NCI-H345 (cell line): ENCODE results near the gene WAC.
A peak's percentile ranks its signal among the peaks of the same experiment; 100 is the strongest.
"Not testable (repeated sequence)": the region's sequence is repeated elsewhere in the genome, so short reads cannot be mapped to it uniquely, and the experiment has no call there.

Experiments used
- DNase-seq: peaks from one replicate; lab custom pipeline; 2025; lab: John Stamatoyannopoulos, UW

WAC gene

GRCh38 chr10:28609636-28610035, 76.7 kb downstream of the WAC start:
- not testable (repeated sequence) for DNase-seq

GRCh38 chr10:28612877-28613276, 80.0 kb downstream of the WAC start:
- no peak for DNase-seq

- DNase-seq, result no peak
Observed at GRCh38 chr10:28616514-28616913, 83.6 kb downstream of the WAC start.

GRCh38 chr10:28619455-28619854, 86.5 kb downstream of the WAC start:
- DNase-seq, result no peak

GRCh38 chr10:28620251-28620650, 87.3 kb downstream of the WAC start:
- no peak for DNase-seq

- no peak for DNase-seq
Observed at GRCh38 chr10:28623483-28623882, 90.6 kb downstream of the WAC start.

- no peak for DNase-seq
Observed at GRCh38 chr10:28624351-28624750, 91.4 kb downstream of the WAC start.

GRCh38 chr10:28627102-28627501, 94.2 kb downstream of the WAC start:
- no peak for DNase-seq

- peak; percentile 66 for DNase-seq
Observed at GRCh38 chr10:28628184-28628893, 95.4 kb downstream of the WAC start.

- DNase-seq, result no peak
Observed at GRCh38 chr10:28631896-28632583, 99.1 kb downstream of the WAC start.

GRCh38 chr10:28632584-28632945, 99.6 kb downstream of the WAC start:
- DNase-seq, result no peak

- no peak for DNase-seq
Observed at GRCh38 chr10:28633750-28634149, 100.8 kb downstream of the WAC start.

- no peak for DNase-seq
Observed at GRCh38 chr10:28637346-28637745, 104.4 kb downstream of the WAC start.

GRCh38 chr10:28638392-28638791, 105.5 kb downstream of the WAC start:
- DNase-seq, result no peak

GRCh38 chr10:28640551-28640950, 107.6 kb downstream of the WAC start:
- DNase-seq, result no peak

GRCh38 chr10:28644647-28645046, 111.7 kb downstream of the WAC start:
- no peak for DNase-seq

- DNase-seq, result no peak
Observed at GRCh38 chr10:28652106-28652505, 119.2 kb downstream of the WAC start.

GRCh38 chr10:28652703-28653102, 119.8 kb downstream of the WAC start:
- DNase-seq, result no peak

GRCh38 chr10:28658824-28659223, 125.9 kb downstream of the WAC start:
- DNase-seq, result not testable (repeated sequence)

GRCh38 chr10:28661035-28661434, 128.1 kb downstream of the WAC start:
- no peak for DNase-seq

- DNase-seq, result peak; percentile 83
Observed at GRCh38 chr10:28663576-28664368, 130.9 kb downstream of the WAC start.

- DNase-seq, result no peak
Observed at GRCh38 chr10:28664369-28664740, 131.4 kb downstream of the WAC start.
